Neural cell (in vitro differentiated cells): Measurements from ENCODE around the gene HPSE2.

Experiments
- CTCF ChIP-seq: fragments of 450-650 bp; IDR thresholded peaks from 2 replicates; pipeline ENCODE4 v1.5.1; 2014; ENCODE audit warnings: antibody characterized with exemption, mild to moderate bottlenecking, moderate library complexity; ENCODE audit not compliant: poor library complexity, severe bottlenecking
- EP300 ChIP-seq: fragments of 450-650 bp; conservative IDR thresholded peaks from 2 replicates; pipeline ENCODE4 v1.6.1; 2014; ENCODE audit warnings: antibody characterized with exemption, mild to moderate bottlenecking, moderate library complexity; ENCODE audit not compliant: poor library complexity, severe bottlenecking
- SMC3 ChIP-seq: fragments of 450-650 bp; conservative IDR thresholded peaks from 2 replicates; pipeline ENCODE4 v1.6.1; 2014; ENCODE audit warnings: antibody characterized with exemption, mild to moderate bottlenecking, moderate library complexity; ENCODE audit not compliant: poor library complexity
- TF ChIP-seq, protein P1 (sequence below): IDR thresholded peaks from 2 replicates; pipeline ENCODE4 v1.6.1; 2012; ENCODE audit warnings: borderline replicate concordance

- no peak for TF ChIP-seq CTCF
- TF ChIP-seq, protein P1, sequence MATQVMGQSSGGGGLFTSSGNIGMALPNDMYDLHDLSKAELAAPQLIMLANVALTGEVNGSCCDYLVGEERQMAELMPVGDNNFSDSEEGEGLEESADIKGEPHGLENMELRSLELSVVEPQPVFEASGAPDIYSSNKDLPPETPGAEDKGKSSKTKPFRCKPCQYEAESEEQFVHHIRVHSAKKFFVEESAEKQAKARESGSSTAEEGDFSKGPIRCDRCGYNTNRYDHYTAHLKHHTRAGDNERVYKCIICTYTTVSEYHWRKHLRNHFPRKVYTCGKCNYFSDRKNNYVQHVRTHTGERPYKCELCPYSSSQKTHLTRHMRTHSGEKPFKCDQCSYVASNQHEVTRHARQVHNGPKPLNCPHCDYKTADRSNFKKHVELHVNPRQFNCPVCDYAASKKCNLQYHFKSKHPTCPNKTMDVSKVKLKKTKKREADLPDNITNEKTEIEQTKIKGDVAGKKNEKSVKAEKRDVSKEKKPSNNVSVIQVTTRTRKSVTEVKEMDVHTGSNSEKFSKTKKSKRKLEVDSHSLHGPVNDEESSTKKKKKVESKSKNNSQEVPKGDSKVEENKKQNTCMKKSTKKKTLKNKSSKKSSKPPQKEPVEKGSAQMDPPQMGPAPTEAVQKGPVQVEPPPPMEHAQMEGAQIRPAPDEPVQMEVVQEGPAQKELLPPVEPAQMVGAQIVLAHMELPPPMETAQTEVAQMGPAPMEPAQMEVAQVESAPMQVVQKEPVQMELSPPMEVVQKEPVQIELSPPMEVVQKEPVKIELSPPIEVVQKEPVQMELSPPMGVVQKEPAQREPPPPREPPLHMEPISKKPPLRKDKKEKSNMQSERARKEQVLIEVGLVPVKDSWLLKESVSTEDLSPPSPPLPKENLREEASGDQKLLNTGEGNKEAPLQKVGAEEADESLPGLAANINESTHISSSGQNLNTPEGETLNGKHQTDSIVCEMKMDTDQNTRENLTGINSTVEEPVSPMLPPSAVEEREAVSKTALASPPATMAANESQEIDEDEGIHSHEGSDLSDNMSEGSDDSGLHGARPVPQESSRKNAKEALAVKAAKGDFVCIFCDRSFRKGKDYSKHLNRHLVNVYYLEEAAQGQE, result no peak
- TF ChIP-seq SMC3, result no peak
- TF ChIP-seq EP300, result no peak
Observed at GRCh38 chr10:98517672-98518071, 718.0 kb downstream of the HPSE2 start.
